Loucy (cell line): ENCODE measurements around the gene SORCS2.

Experiments used
- CTCF ChIP-seq: fragments of 200-600 bp; sonication (generic); conservative IDR thresholded peaks from 2 replicates; pipeline ENCODE4 v1.5.1; 2014; ENCODE audit warnings: mild to moderate bottlenecking, antibody characterized with exemption, low read length
- EZH2phosphoT487 ChIP-seq: fragments of 200-600 bp; IDR thresholded peaks from 2 replicates; pipeline ENCODE4 v1.6.1; 2018; ENCODE audit warnings: antibody characterized with exemption, mild to moderate bottlenecking, moderate library complexity, borderline replicate concordance

DNA sequence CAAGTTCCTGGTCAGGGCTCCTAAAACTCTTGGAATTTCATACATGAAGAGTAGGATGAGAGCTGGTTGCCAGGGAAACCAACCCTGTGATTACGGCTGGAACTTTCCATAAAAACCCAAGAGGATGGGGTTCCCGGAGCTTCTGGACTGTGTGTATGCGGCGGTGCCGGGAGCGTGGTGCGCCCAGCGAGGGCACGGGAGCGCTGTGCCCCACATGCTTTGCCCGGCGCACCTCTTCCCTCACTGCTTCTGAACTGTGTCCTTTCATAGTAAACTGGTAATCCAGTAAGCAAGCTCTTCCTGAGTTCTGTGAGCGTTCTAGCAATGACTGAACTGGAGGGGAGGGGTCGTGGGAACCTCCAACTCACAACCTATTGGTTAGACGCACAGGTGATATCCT, 594.7 kb downstream of the SORCS2 start:
- TF ChIP-seq CTCF: no peak
- no peak for TF ChIP-seq EZH2phosphoT487
